Erythroblast (primary cell): ENCODE data around the gene TTC8.

Experiments
- GATA1 ChIP-seq: IDR thresholded peaks from 2 replicates; pipeline ENCODE4 v1.6.1; 2011; ENCODE audit warnings: low read depth, mild to moderate bottlenecking, control low read depth, low read length, moderate library complexity
- POLR2A ChIP-seq: IDR thresholded peaks from 2 replicates; pipeline ENCODE4 v1.6.1; 2011; ENCODE audit warnings: mild to moderate bottlenecking, low read length

DNA sequence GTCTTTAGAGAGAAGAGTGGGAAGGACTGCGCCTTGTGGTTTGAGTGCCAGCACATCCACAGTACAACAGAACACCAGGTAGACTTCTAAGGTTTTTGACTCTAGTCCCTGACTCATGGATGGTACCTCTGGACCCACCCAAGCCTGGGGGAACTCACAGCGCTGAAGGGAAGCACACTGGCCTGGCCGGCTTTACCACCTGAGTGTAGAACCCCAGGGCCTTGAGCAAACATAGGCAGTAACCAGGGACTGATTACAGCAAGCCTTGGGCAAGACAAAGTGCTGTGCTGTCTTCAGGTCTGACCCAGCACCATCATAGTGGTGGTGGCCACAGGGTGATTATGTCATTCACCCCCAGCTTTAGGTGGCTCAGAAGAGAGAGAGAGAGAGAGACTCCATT lies 48.9 kb upstream of the TTC8 start:
- TF ChIP-seq POLR2A (no peak), GATA1 (no peak)
